BJ (cell line): ENCODE data around the gene AURKB. TPM values are rescaled to one million over a fixed set of nuclear protein-coding genes. Genes with fewer than 3 reads are reported as not detected.
"Not testable (repeated sequence)": the region's sequence is repeated elsewhere in the genome, so short reads cannot be mapped to it uniquely, and the experiment has no call there.

Experiments used
- CTCF ChIA-PET: fragments of 350-600 bp; formaldehyde crosslinking; extraction: SDS; loops from one replicate; lab custom pipeline; 2021; ENCODE audit warnings: antibody characterized with exemption, inconsistent platforms; lab: Yijun Ruan, JAX
- POLR2A ChIA-PET: fragments of 300-600 bp; sonication (Branson Sonifier 250); formaldehyde crosslinking; extraction: SDS; loops from one replicate; lab custom pipeline; 2021; ENCODE audit warnings: antibody characterized with exemption; lab: Charles Lee
- DNase-seq: peaks from one replicate; pipeline ENCODE4 v3.0.0-alpha.2; 2011; ENCODE audit warnings: low read depth
- H3K27me3 ChIP-seq: 2 replicates; pipeline ENCODE4 v1.6.0; 2011; ENCODE audit warnings: low read length; ENCODE audit not compliant: control insufficient read depth, insufficient read depth
- H3K36me3 ChIP-seq: 2 replicates; pipeline ENCODE4 v1.5.1; 2011; ENCODE audit warnings: low read length; ENCODE audit not compliant: control insufficient read depth, insufficient read depth
- H3K4me3 ChIP-seq: 2 replicates; pipeline ENCODE4 v1.5.1; 2011; ENCODE audit warnings: low read depth, mild to moderate bottlenecking, control low read depth, low read length
- CTCF ChIP-seq: IDR thresholded peaks from 2 replicates; pipeline ENCODE4 v1.5.1; 2011; ENCODE audit warnings: low read depth, mild to moderate bottlenecking, control low read depth, inconsistent platforms, low read length, moderate library complexity; ENCODE audit not compliant: insufficient read depth
- polyA plus RNA-seq: library from polyadenylated mRNA; depleted of rRNA; stranded (reverse); fragments of >200 nt; gene quantifications from 2 replicates; pipeline ENCODE4 v1.2.3, GENCODE V29; 2011

The AURKB gene
- polyA plus RNA-seq, 1 experiment: 26.1 TPM

- Histone ChIP-seq H3K4me3 (no peak overlapping the region), H3K36me3 (peaks cover 16% of the 10 kb centered on the region), H3K27me3 (no peaks in the 10 kb centered on the region)
- ChIA-PET CTCF (interaction anchor here (1.1 kb wide), 1 partner anchor 9 kb away, joined by 3 read pairs; no protein-coding TSS in a partner anchor), POLR2A (no interaction called here)
- no peak for TF ChIP-seq CTCF
- no peak for DNase-seq
Observed at GRCh38 chr17:8254881-8255280, 44.5 kb upstream of the AURKB start.

GRCh38 chr17:8253801-8254200 lies 43.4 kb upstream of the AURKB start:
- Histone ChIP-seq H3K36me3 (peaks cover 16% of the 10 kb centered on the region), H3K4me3 (no peak overlapping the region), H3K27me3 (no peaks in the 10 kb centered on the region)
- peak; percentile 38; the same call in 1 of the 2 replicates for TF ChIP-seq CTCF
- CTCF ChIA-PET: interaction anchor here (1.5 kb wide), 1 partner anchor 46 kb away, joined by 3 read pairs; no protein-coding TSS in a partner anchor
- POLR2A ChIA-PET: no interaction called here
- no peak for DNase-seq

- CTCF ChIA-PET: interaction anchor here (1.4 kb wide), 2 partner anchors 9 to 51 kb away, joined by 5 to 7 read pairs; no protein-coding TSS in a partner anchor
- H3K4me3 ChIP-seq, DNase-seq, H3K27me3 ChIP-seq, POLR2A ChIA-PET: not testable (repeated sequence)
- peaks cover 11% of the 10 kb centered on the region for H3K36me3 ChIP-seq
Observed at GRCh38 chr17:8251411-8251810, 41.0 kb upstream of the AURKB start.

- no peaks in the 10 kb centered on the region; the same call in none of the 2 replicates for H3K36me3 ChIP-seq
- no peak for DNase-seq
- peak overlapping the region; percentile 85 for H3K4me3 ChIP-seq
- no peaks in the 10 kb centered on the region for H3K27me3 ChIP-seq
- POLR2A ChIA-PET: no interaction called here
- no peak for TF ChIP-seq CTCF
- CTCF ChIA-PET: interaction anchor here (1.0 to 1.6 kb wide), 2 partner anchors 11 to 131 kb away, joined by 3 read pairs; no protein-coding TSS in a partner anchor
Observed at GRCh38 chr17:8249621-8250500, 39.5 kb upstream of the AURKB start.

- no peaks in the 10 kb centered on the region; the same call in 1 of the 2 replicates for H3K36me3 ChIP-seq
- ChIA-PET POLR2A (no interaction called here), CTCF (interaction anchor here (0.6 to 1.6 kb wide), 6 partner anchors 10 to 269 kb away, joined by 3 to 4 read pairs (median 3); no protein-coding TSS in a partner anchor)
- no peaks in the 10 kb centered on the region for H3K27me3 ChIP-seq
- DNase-seq: peak; percentile 31
- TF ChIP-seq CTCF: no peak
- H3K4me3 ChIP-seq: peak within 1 kb of the TSS; percentile 85
Observed at GRCh38 chr17:8248751-8249607, 38.6 kb upstream of the AURKB start, which contains the start of gene PFAS. Gene PFAS, plus strand, starts transcription at chr17:8249289. Its CDS starts 4,649 bp downstream, at chr17:8253938.
